ENCODE measurements around the gene ATRNL1.
A peak's percentile ranks its signal among the peaks of the same experiment; 100 is the strongest.

Gene ATRNL1

DNA sequence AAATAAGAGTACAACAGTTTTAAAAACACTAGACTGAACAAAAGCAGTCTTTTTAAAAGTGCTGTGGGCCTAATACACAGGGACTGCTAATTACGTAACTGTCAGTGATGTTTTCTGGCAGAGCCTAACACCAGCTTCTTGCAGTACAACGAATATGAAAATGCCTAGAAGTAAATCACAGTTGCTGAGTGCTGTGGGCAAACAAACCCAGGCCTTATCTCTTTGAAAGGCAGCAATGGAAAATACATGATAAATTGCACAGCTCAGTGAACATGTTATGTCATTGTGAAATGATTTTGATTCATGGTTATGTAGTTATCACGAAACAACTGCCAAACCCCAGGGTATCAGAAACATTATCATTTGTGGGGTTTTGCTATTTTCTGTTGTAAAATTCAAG lies 751.4 kb downstream of the ATRNL1 start:
- peak; percentile 21 for DNase-seq (ENCODE audit: low spot score)

DNA sequence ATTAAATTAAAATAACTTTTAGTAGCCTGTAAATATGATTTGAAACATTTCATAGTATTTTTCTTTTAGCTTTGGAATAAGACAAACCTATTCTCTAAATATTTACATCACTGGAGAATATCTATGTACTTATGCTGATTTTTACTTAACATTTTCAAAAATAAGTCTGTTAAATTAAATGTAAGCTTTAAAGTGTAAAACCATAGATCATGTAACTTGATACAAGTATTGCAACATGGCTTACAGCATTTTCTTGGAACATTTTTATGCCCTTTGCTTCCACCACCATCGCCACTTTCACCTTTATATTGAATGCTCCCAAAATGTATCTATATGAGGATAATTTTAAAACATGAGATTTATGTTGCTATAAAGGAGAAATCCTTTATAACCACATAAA lies 752.8 kb downstream of the ATRNL1 start:
- DNase-seq (ENCODE audit: low spot score), result no peak

DNA sequence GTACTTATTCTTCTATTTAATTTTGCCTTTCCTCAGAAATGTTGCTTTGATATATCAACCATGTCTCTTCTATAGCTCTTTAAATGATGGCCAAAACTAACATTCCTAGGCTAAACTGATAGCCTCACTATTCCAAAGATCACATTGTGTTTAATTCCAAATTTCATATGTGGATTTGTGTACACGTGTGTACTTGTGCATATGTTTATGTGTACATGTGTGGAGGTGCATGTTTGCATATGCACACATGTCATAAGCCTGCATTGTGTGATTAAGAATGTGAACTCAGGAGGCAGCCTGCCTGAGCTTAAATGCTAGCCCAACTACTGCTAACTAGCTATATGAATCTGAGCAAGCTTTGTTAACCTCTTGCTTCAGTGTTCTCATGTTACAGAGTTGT lies 753.4 kb downstream of the ATRNL1 start:
- DNase-seq (ENCODE audit: low spot score), result no peak

DNA sequence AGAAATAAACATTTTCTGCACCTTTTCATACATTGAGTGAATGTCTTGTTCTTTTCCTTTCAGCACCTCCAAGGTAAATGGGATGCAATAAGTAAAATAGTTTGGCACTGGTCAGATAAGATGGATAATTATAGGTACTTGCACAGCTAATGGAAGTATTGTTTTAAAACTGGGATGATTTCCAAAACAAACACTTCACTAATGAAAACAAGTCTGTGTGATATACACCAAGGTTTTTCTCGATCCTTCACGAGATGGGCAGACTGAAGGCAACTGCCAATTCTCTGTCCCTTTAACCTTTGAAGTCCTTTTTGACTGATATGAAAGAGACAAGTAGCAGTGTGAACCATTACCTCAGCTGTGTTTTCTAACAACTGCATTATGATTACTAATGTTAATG lies 756.0 kb downstream of the ATRNL1 start:
- no peak for DNase-seq (ENCODE audit: low spot score)

DNA sequence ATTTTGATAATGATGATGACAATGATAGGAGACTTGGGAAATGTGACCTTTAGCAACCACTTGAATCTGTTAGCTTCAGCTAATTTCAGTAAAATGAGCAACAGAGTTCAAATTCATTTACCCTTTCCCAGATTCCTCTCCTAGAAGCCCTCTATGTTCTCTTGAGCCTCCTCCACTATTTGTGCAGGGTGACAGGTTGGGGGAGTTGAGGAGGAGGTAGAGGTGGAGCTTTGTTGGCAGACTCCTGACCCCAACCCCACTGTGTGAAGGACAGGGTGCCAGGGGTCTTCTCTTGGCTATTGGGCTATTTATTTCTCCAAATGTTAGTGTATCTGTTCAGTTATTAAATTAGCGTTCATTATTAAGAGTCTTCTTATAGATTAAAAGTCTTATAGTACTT lies 757.5 kb downstream of the ATRNL1 start:
- DNase-seq (ENCODE audit: low spot score), result no peak

DNA sequence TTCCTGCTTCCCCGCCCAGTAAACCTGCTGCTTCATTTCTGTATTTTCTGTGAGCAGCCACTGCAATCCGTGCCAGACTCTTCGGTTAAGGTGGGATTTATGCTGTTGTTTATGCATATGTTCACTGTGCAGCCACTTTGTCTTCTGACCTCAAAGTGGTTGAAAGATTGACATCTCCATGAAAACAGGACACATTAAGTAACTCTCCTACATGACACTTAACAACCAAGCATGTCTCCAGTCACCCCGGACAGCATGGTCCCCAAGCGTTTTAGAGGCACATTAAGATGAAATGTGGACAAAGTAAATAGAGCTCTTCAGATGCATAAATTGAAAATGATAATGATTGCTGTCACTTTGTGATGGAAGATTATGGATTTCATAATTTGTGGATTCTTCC lies 758.5 kb downstream of the ATRNL1 start:
- DNase-seq (ENCODE audit: low spot score), result no peak

DNA sequence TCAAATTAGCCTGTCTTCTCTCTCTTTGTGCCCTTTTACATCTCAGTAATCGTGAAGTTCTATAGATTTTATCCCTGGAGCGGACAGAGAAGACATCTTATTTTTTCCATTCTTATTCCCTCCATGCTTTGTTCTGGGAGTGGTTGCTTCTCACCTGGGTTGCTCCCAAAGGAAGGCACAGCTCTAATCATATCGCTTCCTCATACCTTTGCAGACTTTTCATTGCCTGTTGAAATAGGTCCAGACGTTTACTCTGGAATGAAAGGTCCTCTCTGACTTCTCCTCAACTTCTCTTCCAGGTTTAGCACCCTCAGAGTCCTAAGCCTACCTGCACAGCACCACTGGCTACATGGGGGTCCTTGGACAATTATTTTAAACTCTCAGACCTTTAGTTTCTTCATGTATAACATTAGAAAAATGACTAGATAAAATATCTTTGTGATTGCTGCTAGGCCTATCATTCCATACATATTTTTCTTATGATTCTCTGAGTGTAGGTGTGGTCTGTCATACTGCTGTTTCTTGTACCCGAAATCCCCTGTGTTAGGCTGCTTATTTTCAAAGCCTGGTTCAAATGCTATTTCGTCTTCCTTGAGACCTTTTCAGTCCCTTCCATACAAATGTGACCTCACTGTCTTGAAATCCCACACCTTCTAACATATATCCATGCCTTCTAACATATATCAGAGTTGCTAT lies 761.7 kb downstream of the ATRNL1 start:
- peak; percentile 25 for DNase-seq (ENCODE audit: low spot score)

DNA sequence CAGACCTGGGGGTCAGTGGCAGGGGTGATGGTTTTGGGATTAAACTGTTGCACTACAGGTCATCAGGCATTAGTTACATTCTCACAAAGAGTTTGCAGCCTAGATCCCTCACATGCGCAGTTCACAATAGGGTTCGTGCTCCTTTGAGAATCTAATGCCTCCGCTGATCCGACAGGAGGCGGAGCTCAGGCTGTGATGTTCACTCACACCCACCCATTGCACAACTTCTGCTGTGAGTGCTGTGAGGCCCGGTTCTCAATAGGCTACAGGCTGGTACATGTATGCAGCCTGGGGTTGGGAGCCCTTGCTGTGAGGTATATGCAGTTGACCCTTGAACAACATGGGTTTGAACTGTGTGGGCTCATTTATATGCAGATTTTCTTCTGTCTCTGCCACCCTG lies 763.4 kb downstream of the ATRNL1 start:
- DNase-seq (ENCODE audit: low spot score), result no peak

DNA sequence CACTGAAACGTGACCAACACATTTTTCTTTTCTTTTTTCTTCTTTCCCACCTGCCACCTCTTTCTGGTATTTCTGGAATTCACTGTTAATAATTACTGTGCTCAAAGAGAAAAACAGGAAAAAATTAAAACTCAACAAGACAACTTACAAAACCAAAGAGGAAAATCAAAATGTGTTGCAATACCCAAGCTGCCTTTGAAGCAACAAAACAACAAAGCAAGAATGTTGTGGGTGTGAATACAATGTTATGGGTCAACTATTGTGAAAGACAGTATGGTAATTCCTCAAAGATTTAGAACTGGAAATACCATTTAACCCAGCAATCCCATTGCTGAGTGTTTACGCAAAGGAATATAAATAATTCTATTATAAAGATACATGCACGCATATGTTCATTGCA lies 764.7 kb downstream of the ATRNL1 start:
- DNase-seq (ENCODE audit: low spot score), result peak; percentile 39

DNA sequence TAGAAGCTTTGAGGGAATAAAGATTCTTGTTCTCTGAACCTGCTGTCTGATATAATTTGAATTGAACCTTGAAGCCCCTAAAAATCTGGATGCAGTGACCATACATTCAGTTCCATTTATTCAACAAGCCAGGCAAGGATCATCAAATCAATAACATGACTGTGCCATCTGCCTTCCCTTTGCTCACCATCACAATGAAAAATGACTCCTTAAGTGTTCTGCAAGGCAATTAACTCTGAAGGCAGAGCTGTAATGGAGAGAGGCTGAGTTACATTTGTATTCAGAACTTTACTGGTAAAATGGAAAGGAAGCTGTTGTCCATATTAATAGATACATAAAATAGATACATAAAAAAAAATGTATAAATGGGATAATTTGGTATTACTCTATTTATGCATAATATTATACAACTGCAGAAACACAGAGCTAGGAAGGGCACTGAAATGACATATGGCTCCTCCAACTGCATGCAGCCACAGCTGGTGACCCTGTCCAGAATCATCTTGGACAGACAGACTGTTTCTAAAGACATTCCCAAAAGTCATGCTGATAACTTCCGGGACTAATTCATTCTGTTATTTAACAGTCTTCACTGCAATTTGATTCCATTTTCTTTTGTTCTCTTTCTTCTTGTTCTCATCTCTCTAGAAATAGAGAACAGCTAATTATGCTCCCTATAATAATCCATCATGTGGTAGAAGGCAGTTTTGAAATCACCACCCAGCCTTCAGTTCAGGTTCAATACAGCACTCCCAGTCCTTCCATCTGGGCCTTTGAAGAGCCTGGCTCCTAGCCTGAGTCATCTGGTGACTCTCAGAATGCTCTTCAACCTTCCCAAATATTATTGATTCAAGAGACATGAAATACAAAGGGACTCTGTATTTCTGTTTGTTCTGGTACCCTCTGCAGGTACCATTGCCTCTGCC lies 767.3 kb downstream of the ATRNL1 start:
- no peak for DNase-seq (ENCODE audit: low spot score)

DNA sequence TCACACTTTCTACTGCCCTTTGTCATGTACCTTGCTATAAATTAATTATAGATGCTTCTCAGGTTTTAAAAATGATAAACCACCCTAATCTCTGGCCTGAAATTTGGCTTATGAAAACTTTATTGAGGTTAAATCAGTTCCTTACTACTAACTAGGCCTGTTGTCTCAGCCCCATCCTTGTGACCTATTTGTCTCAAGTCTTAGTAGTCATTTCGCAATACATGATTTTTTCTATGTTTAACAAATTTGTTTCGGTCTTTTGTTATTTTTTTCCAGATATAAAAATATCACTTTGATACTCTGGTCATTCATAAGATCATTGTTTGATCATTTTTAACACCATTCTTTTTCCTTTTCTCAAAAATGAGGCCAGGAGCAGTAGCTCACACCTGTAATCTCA lies 768.3 kb downstream of the ATRNL1 start:
- peak; percentile 22 for DNase-seq (ENCODE audit: low spot score)

DNA sequence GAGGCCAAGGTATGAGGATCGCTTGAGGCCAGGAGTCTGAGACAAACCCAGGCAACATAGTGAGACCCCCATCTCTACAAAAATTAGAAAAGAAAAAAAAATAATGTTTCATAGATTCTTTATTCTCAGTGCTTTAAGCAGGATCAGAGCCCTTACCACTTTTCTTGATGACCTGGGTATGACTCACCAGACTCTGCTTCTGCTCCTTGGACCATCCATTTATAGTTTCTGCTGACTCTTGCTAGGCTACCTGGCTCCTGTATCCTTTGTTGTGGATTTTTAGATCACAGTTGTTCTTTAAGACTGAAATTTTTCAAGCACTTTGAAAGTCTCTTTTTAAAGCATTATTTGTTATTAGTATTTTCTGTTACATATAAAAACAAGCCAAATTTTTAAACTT lies 768.7 kb downstream of the ATRNL1 start:
- peak; percentile 57 for DNase-seq (ENCODE audit: low spot score)

DNA sequence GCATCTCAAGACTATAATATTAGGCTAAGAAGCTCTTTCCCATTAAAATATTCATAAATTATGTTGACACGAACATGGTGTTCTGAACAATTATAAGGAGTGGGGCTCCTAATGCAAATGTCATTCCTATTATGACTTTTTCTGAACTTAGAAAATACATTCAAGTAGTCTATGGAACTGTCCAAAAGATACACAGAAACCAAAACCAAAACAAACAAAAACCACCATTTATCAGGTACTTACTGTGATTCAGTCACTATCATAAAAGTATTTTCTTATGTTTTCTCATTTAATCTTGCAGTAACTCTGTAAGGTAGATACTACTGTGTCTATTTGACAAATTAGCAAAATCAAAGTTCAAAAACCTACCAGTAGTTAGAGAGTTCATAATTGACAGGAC lies 773.0 kb downstream of the ATRNL1 start:
- DNase-seq (ENCODE audit: low spot score), result no peak

DNA sequence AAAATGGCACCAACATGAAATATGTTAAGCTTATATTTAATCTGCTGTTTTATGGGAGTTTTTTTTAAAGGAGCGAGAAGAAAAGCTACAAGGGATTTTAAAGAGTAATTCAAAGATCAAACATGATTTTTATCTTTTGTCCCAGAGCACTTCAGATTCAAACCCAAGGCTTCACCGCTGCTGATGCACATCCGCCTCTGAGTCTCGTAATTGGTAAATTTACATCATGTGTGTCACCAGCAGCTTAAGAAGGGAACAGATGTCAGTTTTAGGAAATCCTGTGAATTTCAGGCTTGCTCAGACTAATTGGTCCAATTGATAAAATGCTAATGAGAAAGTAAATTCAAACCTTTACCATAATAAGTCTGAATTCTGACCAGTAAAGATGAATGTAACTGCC lies 773.5 kb downstream of the ATRNL1 start:
- DNase-seq (ENCODE audit: low spot score), result no peak

DNA sequence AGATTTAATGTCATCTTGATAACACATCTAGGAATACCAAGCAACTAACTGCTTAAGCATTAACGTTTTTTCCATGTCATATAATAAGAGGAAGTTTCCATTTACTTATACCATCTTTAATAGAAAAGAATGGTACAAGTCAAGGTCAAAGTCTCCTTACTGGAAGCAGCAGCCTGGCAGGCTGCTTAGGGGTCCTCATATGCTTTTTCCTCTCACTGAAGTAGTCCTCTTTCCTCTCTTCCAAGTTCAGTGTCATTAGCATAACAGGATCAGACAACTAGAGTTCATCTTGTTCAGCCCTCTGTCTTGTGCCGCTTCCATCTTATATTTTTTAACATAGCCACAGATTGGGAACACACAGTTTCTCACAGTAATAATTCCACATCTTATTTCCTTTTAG lies 774.1 kb downstream of the ATRNL1 start:
- no peak for DNase-seq (ENCODE audit: low spot score)

DNA sequence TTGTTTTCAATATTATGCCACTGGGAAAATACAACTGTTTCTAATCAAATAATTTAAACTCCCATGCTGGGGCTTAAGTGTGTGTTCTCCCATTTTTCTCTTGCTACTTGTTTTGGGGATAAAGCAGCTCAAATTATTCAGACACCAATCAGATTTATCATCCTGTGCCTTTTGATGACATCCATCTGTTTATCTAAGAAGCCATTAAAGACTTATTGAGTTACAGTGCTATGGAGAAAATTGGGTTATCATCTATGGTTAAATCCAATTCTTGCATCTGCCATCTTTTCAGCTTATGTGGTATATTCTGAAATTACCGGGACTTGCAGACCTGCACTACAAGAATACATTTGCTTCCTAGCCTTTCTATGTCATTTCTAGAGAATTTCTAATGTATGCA lies 778.7 kb downstream of the ATRNL1 start:
- DNase-seq (ENCODE audit: low spot score), result no peak

DNA sequence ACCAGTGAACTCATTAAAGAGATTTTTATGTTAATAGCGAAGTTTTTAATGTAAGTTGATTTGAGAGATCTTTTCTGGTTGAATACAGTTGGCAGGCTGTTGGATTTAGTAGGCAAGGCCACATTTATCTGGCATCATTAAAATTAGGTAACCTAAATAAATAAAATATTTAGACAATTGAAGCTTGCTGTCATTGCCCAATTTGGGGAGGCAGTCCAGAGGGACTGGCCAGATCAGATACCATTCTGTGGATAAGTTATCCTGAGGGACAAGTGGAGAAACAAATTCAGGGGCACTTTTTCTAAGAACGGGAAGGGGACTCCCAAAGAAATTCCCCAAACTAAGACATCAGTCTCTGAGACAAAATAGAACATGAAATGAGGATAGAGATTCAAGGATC lies 782.0 kb downstream of the ATRNL1 start:
- no peak for DNase-seq (ENCODE audit: low spot score)

DNA sequence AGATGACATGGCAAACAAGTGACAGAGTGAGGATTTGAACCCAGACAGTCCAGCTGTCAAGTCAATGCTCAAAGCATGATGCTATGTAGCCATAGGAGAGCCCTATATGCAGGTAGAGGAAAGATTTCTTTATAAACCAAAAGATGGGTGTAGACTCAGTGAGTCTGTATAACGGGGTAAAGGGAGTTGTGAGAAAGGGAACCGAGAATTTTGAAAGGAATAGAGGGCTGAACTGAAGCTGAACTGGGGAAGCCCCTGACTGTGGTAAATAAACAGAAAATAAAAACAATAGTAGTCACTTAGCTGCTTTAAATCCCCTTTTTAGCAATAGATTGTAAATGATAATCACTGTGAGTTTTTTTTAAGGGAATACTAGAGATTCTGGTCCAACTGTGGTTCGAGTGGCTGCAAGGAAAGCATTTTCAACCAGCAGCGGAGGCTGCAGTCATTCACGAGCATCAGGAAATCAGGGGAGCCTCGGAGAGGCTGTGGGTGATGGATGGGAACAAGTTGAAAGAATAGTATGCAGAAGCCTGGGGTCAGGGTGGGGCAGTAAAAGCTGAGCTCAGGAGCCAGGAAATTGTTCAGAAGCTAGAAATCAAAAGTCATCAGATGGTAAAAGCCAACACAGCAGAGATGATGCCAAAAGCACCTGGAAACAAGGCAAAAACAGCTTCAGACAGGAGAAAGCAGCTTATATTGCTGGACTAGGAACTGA lies 786.4 kb downstream of the ATRNL1 start:
- DNase-seq (ENCODE audit: low spot score), result no peak

DNA sequence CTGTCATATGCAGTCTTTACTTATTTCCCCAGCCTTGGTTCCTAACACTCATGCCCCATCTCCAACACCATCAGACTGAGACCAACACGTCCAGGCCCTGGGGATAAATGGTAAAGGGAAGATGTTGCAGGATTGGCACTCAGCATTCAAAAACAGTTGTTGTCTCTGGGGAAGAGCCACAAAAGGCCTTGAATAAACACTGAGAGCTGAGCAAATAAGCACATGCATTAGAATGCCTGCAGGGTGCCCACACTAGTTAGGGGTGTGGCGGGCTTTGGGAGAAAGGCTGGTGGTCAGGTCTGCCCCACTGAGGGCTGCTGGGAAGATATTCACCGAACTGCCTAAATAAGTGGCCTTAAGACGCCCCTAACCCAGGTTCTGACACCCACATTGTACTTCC lies 788.9 kb downstream of the ATRNL1 start:
- no peak for DNase-seq (ENCODE audit: low spot score)

DNA sequence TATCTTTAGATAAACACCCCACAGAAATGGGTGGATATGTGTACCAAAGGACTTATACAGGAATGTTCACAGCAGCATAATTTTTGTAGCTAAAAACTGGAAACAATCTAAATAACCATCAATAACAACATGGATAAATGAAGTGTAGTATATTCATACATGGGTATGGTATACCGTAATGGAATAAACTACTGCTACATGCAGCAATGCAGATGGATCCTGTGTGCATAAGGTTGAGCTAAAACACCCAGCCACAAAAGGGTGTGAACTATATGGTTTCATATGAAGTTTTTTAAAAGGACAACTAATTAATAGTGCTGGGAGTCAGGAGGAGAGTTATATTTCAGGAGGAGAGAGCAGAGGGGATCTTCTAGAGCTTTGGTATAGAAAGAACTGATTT lies 790.2 kb downstream of the ATRNL1 start:
- no peak for DNase-seq (ENCODE audit: low spot score)

DNA sequence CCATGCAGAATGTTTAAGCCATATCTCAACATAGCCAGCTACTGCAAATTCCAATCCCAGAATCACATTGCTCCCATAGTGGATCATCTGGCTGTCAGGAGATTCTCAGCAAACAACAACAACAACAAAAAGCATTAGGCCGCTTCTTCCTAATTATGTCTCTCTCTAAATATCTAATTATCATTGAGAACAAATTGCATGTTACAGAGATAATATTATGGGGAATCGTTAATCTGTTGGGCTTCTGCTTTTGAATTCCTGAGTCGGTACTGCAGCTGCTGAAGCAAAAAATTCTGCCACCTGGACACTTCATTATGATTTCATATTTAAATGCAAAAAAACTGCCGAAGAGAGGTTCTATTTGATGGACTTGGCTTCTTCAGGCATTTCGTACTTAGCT lies 791.2 kb downstream of the ATRNL1 start:
- DNase-seq (ENCODE audit: low spot score), result no peak

DNA sequence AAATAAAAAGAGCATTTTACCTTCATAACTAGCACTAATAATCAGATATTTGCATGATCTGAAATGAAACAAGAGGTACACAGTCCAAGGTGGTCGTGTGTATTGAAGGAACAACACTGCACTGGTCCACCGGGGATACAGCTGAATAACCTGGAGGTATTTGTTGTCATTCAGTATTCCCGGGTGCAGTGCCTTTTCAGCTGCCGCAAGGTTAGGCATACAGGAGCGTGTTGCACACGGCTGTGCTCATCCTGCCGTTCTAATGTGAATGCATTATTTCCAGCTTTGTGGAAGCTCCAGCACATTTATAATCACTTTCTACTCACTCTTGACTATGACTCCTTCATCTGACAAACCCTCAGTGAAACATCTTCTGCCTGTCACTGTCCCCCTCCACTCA lies 802.0 kb downstream of the ATRNL1 start:
- no peak for DNase-seq (ENCODE audit: low spot score)

DNA sequence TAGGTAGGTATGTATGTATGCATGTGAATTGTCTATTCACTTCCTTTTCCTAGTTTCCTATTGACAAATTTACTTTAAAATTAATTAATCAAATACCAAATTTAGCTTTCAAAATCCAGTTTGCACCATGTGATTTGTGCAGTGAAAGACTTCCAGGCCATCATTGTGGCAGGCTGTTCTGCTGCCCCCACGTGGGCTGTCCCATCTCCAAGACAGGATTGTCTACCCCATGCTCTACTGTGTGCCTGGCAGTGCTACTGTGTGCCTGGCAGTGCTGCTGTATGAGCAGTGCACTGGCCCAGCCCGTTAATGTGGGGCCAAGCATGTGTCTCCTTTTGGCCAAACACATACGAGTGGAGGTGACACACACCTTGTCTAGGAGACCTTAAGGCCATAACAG lies 805.1 kb downstream of the ATRNL1 start:
- DNase-seq (ENCODE audit: low spot score), result no peak
